ENCODE data around the gene TJP3.

GRCh38 chr19:3776479-3777040 lies 68.4 kb downstream of the TJP3 start:
- TF ChIP-seq REST (IDR thresholded peaks at IDR 0.05; ENCODE audit: borderline replicate concordance) (no peak), CTCF (IDR thresholded peaks at IDR 0.05; ENCODE audit: poor library complexity, severe bottlenecking) (no peak)

Measured in neural cell (in vitro differentiated cells).